HG03060 (cell line): ENCODE measurements around the gene AP3S1.
"Not testable (repeated sequence)": the region's sequence is repeated elsewhere in the genome, so short reads cannot be mapped to it uniquely, and the experiment has no call there.

ENCODE experiments used
- ATAC-seq: cut with Tn5 transposase; IDR thresholded peaks from one replicate; pipeline ENCODE4 v1.9.1; 2021; ENCODE audit warnings: low read depth, moderate number of reproducible peaks; ENCODE audit not compliant: unreplicated experiment

The AP3S1 gene

DNA sequence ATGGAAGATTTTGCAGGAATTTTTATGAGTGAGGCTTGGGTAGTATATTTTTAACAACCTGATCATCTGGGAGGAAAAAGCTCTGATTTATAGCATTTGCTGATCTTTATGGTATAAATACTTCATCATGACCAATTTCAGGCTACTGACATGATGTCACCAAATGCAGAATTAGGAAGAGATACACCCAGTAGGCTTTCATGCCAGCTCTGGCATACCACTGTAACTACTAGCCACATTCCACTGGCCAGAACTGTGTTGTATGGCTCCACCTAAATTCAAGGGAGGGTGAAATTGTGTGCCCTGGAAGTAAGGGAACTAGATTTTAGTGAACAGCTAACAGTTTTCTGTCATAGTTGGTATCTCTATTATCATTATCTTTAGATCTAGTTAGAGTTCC is 17.6 kb downstream of the AP3S1 start:
- no peak for ATAC-seq

DNA sequence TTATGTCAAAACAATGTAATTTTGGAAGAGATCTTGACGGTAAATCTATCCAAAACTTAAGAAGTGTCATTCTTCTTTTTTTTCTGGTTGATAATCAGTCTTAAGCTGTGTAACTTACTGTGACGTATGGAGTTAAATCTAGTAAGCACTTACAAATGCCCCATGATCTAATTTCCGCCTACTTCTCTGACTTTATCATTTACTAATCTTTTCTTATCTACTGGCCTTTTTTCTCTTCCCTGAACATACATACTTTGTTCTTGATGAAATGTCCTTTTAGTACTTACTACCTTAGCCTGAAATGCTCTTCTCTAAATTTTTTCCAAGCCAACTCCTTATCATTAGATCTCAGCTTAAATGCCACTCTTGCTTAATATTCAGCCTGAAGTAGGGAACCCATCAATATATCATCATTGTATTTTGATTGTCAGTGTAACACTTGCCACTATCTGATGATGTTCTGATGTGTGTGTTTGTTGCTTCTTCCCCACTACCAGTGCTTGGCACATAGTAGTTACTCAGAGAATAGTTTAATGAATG is 27.6 kb downstream of the AP3S1 start:
- ATAC-seq, result no peak

DNA sequence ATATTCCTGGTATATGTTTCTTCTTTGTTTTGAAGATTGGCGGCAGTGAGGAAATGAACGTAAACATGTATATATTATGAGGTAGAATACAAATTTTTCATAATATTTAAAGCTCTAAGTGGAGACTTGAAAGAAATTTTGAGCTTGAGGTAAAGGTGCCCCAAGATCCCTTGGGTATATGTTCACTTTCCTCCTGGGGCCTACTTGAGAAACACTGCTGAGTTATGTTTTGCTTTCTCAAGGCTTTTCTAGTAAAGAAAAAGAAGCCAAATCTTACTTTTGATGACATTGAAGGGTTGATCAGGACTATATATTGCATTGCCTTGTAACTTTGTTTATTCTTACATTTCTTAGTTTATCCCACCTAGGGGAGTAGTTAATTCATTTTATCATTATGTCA is 30.7 kb downstream of the AP3S1 start:
- no peak for ATAC-seq

DNA sequence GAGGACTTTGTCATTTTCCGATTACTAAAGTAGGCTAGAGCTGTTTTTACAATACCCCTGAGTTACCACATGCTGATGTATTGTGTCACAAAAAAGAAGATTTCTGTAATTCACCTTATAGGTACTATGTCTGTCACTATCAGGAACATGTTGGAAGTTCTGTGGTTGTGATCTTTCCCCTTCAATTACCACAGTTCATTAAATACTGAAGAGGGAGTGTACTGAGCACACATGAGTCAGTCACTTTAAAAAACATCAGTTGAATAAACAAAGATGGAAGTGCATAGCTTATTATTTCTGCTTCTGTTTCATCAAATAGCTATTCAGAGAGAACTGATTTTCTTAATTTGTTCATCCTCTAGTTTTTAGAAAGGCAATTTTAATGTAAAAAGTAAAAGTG is 31.7 kb downstream of the AP3S1 start:
- no peak for ATAC-seq

DNA sequence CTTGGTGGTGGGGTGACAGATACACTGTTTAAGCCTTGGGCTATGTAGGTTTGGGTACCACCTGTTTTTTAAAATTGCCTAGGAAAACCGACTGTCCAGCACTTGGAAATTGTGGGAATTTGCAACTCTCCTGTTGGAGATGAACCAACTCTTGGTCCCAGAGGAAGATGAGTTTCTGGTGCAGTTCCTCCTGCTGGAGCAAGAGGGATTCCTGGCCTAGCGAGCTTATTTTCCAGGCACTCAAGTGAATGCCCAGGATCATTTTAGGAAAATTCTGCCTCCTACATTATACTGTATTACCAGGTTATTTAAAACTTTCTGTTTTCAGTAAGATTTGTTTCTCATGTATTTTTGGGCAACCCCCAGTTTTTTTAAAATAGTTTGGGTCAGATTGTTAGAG is 33.7 kb downstream of the AP3S1 start:
- ATAC-seq, result no peak

DNA sequence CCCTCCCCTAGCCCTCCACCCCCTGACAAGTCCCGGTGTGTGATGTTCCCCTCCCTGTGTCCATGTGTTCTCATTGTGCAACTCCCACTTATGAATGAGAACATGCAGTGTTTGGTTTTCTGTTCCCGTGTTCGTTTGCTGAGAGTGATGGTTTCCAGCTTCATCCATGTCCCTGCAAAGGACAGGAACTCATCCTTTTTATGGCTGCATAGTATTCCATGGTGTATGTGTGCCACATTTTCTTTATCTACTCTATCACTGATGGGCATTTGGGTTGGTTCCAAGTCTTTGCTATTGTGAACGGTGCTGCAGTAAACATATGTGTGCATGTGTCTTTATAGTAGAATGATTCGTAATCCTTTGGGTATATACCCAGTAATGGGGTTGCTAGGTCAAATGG is 35.6 kb downstream of the AP3S1 start:
- not testable (repeated sequence) for ATAC-seq

DNA sequence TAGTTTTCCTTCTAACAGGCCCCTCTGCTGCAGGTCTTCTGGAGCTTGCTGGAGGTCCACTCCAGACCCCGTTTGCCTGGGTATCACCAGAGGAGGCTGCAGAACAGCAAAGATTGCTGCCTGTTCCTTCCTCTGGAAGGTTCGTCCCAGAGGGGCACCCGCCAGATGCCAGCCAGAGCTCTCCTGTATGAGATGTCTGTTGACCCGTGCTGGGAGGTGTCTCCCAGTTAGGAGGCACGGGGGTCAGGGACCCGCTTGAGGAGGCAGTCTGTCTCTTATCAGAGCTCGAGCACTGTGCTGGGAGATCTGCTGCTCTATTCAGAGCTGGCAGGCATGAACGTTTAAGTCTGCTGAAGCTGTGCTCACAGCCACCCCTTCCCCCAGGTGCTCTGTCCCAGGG is 40.7 kb downstream of the AP3S1 start:
- ATAC-seq, result not testable (repeated sequence)

DNA sequence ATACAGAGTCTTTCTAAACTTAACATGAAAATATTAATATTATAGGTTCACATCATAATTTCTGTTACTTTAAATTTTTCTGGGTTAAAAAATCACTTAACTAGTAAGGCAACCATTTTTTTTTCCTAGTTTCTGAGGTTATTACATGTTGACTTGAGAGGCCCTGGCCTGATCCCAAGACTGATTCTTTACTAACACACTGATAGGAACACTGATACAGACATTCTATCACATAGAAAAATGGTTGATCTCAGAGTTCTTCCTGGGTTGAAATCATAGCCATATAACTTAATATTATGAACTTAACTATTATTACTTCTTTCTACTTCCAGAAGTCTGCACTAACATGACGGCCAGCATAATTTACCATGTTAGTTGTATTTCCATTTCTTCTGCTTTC is 43.0 kb downstream of the AP3S1 start:
- ATAC-seq, result no peak

DNA sequence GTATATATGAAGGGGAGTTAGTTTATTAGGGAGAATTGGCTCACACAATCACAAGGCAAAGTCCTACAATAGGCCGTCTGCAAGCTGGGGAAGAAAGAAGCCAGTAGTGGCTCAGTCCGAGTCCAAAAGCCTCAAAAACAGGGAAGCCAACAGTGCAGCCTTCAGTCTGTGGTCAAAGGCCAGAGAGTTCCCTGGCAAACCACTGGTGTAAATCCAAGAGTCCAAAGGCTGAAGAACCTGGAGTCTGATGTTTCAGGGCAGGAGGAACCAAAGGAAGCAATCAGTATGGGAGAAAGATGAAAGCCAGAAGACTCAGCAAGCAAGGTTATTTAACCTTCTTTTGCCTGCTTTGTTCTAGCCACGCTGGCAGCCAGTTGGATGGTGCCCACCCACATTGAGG is 43.5 kb downstream of the AP3S1 start:
- not testable (repeated sequence) for ATAC-seq

DNA sequence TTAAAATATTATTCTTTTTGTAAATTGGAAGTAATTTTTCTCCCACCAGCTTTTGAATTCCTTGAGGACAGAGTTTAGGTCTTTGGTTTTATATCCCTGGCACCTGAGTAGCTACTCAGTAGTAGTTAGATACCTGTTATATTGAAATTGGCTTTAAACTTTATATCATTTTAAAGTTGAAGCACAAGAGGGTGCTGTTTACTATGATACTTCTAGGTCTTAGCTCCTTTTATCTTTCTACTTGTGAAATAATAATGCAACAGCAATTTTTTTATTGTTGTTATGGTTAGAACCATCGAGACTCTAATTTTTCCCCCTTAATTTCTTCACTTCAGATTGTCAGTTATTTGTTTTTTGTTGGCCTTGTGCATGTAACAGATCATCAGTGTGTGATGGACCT is 46.3 kb downstream of the AP3S1 start:
- no peak for ATAC-seq

DNA sequence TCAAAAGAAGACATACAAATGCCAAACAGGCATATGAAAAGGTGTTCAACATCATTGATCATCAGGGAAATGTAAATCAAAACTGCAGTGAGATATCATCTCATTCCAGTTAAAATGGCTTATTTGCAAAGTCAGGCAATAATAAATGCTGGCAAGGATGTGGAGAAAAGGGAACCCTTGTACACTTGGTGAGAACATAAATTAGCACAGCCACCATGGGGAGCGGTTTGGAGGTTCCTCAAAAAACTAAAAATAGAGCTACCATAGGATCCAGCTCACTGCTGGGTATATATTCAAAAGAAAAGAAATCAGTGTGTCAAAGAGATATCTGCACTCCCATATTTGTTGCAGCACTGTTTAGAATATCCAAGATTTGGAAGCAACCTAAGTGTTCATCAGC is 50.3 kb downstream of the AP3S1 start:
- ATAC-seq, result no peak

DNA sequence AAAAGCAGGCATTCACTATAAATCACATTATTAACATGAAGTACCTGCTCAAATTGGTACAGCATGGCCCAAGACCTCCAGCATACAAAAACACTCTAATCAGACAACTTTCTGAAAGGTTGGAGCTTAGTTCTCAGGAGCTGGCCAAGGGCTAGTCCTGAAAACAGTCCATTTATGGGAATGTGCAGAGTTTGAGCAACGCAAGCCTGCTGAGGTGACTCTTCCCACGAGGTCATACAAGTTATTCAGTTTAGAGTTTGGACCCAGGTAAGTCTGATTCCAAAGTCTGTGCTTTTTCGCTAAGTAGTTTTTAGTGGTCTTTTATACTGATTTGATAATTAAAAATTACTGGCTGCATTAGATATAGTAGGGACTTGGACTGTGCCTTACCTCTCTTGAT is 52.6 kb downstream of the AP3S1 start:
- ATAC-seq, result no peak

DNA sequence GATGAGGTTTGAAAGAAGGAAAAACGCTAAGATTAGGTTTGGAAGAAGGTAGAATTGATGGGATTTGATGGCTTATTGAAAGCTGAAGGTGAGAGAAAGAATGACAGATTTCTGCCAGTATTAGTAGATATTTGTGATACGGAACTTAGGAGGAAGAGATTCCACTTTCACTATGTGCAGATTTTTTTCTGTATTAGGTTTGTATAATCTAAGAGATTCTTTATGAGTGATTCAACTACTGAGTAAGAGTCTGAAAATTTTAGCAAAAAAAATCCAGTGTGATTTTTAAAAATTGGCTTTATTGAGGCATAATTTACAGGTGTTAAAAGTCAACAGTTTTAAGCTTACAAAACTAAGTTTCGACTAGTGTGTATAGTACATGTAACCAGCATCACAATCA is 54.1 kb downstream of the AP3S1 start:
- ATAC-seq, result no peak

DNA sequence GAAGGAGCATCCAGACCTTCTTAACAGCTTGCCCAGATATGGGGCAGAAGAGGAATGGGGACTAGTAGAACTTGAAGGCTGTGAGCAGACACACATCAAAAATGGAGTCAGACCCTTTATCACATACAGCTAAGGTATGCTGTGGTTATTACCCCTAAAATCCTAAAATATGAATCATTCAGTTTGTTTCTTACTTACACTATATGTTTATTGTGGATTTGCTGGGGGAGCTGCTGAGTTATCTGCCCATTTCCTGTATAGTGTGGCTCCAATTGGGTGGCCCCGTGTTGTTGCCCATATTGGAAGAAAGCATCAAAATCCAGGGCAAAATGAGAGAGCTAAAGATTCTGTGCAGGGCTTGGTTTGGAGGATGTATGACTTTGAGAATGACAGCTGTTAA is 56.9 kb downstream of the AP3S1 start:
- ATAC-seq, result no peak

DNA sequence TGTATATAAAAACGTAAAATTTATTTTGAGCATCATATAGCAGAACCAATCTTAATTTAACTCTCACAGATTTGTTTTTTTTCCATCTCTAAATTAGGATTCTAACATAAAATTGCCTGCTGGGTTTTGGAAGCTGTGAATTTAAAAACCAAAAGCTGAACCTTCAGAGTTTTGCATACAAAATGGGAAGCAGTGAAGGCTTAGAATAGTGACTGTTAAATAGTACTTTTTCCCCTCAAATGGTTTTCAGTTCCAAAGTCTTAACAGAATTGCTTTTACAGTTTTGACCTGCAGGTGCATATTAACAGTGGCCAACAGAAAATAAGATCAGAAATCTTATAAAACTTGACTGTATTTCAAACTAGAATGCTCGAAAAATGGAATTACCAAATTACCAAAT is 65.4 kb downstream of the AP3S1 start:
- ATAC-seq, result no peak

DNA sequence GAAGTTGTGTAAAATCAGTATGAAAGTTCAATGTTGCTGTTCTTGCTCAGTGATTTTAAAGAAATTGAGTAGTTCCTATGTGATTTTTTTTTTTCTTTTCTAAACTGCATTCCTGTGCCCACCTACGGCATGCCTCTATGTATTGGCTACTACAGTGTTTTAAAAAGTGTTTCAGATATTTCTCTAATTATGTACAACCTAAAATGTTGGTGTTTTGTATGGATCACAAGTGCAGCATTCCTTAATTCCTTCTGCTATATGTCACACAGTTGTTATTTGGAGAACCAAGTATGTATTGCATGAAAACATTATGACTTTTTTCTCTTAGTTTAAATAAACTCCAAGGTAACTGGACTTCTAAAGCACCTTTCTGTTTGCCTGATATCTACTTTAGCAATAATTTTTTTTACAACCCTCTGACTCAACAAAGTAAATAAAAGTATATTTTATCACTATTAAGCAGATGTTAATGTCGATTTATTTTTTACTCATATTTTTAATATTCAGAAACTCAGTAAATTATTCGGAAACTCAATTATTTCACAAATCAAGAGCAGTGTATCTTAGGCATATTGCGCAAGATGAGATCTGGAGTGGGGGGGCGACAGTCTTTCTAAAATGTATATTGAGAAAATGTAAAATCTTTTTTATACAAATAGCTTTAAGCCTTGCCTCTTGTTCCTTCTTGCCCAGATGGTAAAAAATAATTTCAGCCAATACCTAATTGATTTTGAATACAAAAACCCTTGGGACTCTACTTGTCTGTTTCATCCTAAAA is 72.1 kb downstream of the AP3S1 start:
- ATAC-seq, result not testable (repeated sequence)

DNA sequence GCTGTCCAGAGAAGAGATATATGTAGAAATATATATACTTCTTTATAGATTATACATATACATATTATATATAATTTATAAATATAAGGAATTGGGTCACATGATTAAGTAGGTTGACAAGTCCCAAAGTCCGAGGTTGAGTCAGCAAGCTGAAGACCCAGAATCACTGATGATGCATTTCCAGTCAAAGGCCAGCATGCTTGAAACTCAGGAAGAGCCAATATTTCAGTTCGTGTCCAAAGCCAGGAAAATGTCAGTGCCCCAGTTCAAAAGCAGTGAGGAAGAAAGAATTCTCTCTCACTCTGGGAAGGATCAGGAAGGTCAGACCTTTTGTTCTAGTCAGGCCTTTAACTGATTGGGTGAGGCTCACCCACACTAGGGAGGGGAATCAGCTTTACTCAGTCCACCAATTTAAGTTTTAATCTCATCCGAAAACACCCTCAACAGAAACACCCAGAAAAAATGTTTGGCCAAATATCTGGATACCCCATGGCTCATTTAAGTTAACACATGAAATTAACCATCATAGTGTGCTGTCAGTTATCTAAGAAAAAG is 78.5 kb downstream of the AP3S1 start:
- no peak for ATAC-seq

DNA sequence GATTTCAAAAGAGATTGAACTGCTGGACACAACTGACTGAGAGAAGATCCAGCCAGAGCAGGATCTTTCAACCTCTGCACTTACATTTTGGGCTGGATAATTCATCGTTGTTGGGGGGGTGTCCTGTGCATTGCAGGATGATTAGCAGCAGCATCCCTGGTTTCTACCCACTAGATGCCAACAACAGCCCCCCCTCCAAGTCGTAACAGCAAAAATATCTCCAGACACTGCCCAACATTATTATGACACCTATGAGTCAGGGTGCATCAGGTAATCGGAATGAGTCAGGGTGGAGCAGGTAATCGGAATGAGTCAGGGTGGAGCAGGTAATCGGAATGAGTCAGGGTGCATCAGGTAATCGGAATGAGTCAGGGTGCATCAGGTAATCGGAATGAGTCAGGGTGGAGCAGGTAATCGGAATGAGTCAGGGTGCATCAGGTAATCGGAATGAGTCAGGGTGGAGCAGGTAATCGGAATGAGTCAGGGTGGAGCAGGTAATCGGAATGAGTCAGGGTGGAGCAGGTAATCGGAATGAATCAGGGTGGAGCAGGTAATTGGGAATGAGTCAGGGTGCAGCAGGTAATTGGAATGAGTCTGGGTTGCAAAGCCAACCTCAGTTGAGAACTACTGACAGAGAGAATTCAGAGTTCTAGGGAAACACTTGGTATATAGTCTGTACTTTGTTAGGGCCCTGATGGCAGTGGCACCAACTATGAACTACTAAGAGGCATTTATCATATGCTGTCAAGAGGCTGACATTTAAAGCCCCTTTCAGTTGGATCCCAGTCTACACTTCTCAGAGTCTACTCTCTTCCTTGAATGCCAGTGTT is 87.1 kb downstream of the AP3S1 start:
- ATAC-seq, result not testable (repeated sequence)

DNA sequence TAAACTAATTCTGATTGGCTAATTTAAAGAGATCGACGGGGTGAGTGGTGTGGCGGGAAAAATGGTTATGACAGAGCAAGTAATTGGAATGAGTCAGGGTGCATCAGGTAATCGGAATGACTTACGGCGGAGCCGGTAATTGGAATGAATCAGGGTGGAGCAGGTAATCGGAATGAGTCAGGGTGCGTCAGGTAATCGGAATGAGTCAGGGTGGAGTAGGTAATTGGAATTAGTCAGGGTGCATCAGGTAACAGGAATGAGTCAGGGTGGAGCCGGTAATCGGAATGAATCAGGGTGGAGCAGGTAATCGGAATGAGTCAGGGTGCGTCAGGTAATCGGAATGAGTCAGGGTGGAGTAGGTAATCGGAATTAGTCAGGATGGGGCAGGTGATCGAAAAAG is 88.4 kb downstream of the AP3S1 start:
- not testable (repeated sequence) for ATAC-seq

DNA sequence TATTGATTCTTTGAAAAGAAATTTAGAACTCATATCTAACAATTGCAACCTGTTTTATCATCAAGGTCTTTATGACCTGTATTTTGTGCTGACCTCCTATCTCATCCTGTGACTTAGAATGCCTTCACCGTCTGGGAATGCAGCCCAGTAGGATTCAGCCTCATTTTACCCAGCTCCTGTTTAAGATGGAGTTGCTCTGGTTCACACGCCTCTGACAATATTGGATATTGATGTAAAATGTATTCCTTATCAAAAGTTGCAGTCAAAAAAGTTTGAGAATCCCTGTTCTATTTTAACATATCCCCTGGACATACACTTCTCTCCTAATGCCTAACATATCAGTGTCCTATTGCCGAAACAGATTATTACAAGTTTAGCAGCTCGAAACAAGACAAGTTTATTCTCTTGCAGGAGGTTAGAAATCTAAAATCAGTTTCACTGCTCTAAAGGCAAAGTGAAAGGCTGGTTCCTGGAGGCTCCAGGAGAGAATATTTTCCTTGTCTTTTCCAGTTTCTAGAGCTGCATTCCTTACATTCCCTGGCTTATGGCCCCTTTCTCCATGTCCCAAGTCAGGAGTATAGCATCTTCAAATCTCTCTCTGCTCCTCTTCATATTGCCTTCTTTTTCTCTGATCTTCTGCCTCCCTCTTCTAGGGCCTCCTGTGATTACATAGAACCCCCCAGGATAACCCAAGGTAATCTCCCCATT is 89.0 kb downstream of the AP3S1 start:
- ATAC-seq, result no peak

DNA sequence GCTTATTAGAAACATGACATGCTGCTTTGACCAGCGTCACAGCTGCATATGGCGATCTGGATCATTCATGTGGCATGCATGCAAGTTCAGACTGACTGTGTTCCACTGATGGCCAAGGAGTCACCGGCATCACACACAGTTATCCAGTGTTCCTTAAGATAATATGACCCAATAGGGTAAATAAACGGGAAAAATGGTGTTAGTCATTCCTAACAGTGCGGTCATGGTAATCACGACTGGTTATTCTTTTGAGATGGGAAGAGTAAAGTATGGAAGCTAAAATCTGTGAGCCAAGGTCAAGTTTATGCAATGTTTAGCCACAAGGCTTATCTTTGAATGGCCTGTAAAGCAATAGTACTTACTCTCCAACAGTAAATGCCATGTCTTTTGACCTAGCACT is 91.3 kb downstream of the AP3S1 start:
- no peak for ATAC-seq
